ENCODE results near the gene SUCLA2. TPM values are rescaled to one million over a fixed set of nuclear protein-coding genes. Genes with fewer than 3 reads are reported as not detected.
A peak's percentile ranks its signal among the peaks of the same experiment; 100 is the strongest.

SUCLA2 gene
- total and polyA plus RNA-seq, 10 of the 15 experiments (the other 5 are each of a cell fraction or from before 2014, with no cell fraction given), result 27.5 to 83.4 (median 42.8) TPM

DNA sequence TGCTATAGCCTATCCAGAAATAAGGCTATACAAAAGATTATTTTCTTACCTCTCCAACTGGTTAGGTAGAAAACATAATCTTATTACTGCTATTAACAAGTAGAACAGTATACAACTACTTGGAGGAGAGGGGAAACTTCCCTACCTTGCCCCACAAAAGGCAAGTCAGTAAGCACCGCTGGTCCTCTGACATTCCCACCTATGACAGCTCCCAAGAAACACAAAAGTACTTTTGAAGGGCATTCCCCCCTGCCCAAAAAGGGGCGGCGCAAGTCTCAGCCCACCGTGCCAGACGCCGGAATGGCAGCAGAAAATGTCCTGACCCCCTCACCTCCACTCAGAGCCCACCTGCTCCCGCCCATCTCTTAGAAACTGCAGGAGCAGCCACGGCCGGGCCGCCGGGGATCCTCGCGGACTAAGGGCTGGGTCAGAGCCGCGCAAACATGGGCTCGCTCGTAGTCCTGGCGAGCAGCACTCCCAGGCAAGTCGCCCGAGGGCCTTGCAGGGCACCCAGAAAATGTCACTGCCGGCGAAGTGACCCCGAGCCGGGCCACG lies 437 bp downstream of the SUCLA2 start:
- RAD21 ChIA-PET (ENCODE audit: unreplicated experiment), result interaction anchor here (1.5 kb wide), 1 partner anchor 36 kb away, joined by 5 read pairs; the partner anchor contains the start of gene NUDT15
- TF ChIP-seq RCOR1 (conservative IDR thresholded peaks at IDR 0.05; ENCODE audit: low read depth, low read length) (no peak), LARP7 (IDR thresholded peaks at IDR 0.05) (0 out of 2 replicates have a peak, but pooled peaks have one; percentile 49), IKZF1 (conservative IDR thresholded peaks at IDR 0.05) (no peak)
- Histone ChIP-seq H2AFZ (ENCODE audit: control insufficient read depth, low read depth, low read length) (peak overlapping the region; percentile 84), H3K4me2 (ENCODE audit: control insufficient read depth, insufficient read depth) (peak overlapping the region; percentile 69), H4K20me1 (ENCODE audit: control insufficient read depth, insufficient read depth) (no peaks in the 10 kb centered on the region), H3K36me3 (ENCODE audit: control insufficient read depth in 2 of 2, insufficient read depth in 2 of 2, low read length in 1 of 2) (no peaks in the 10 kb centered on the region), H3K79me2 (ENCODE audit: control insufficient read depth, insufficient read depth, low read length) (peaks cover 26% of the 10 kb centered on the region), H3K4me1 (ENCODE audit: control insufficient read depth, insufficient read depth, low read length) (no peaks in the 10 kb centered on the region), H3K9ac (ENCODE audit: control insufficient read depth, insufficient read depth, low read length) (peak overlapping the region; percentile 87), H3K27ac (ENCODE audit: control insufficient read depth, insufficient read depth) (peak overlapping the region; percentile 54; the same call in 1 of the 2 replicates), H3K27me3 (replicated peaks in 1 of 2; ENCODE audit: control insufficient read depth in 2 of 2, insufficient read depth in 2 of 2, low read length in 1 of 2) (no peaks in the 10 kb centered on the region), H3K9me3 (replicated peaks; ENCODE audit: control insufficient read depth, insufficient read depth, low read length) (no peaks in the 10 kb centered on the region), H3K4me3 (peak overlapping the region; percentile 82)
- in situ Hi-C loops (cut with MboI), result no loop called here
- FAIRE-seq (no peak), DNase-seq (ENCODE audit: low read depth, low spot score) (no peak), ATAC-seq (peak; percentile 54)
- CTCF ChIA-PET, result interaction anchor here (0.7 to 2.3 kb wide), 2 partner anchors 11 to 38 kb away, joined by 3 to 20 read pairs; partner anchors contain the start of gene NUDT15
- 1% methylated on average over 25 of the region's 25 CpGs for WGBS (ENCODE audit: insufficient coverage, insufficient replicate concordance, low lambda C conversion rate, missing lambda C conversion rate)
- SMC1A ChIA-PET (ENCODE audit: uncharacterized antibody, unreplicated experiment), result interaction anchor here (0.6 to 1.3 kb wide), 2 partner anchors 86 to 95 kb away, joined by 3 to 4 read pairs; no protein-coding TSS in a partner anchor
- POLR2A ChIA-PET, result interaction anchor here (1.0 to 1.2 kb wide), 2 partner anchors 18 to 37 kb away, joined by 3 read pairs; partner anchors contain the start of gene NUDT15
- BruUV-seq (replicated peaks), result TSS peak; percentile 58
- intact Hi-C loops (cut with micrococcal nuclease; ENCODE audit: unreplicated experiment), result loop anchor here (1.0 kb wide), 1 partner anchor 38 kb away; no protein-coding TSS in a partner anchor

DNA sequence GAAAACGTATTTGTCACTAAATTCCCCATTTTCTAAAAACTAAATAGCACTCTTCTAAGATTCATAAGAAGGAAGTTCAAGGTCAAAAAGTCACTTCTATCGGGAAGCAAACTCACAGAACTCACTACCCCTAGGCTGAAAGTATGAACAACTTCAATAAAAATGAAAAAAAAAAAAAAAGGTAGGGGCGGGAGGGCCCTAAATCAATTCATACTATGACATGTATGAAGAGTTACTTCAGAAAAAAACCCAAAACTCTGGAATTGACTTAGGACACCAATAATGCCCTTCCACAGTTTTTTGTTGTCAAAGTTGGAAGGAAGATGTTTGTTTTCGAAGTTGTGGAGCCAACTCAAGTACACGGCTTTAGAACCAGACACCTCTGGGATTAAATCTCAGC lies 1.1 kb downstream of the SUCLA2 start:
- Histone ChIP-seq H3K4me3 (peak overlapping the region; percentile 82), H3K27ac (ENCODE audit: control insufficient read depth, insufficient read depth) (no peak overlapping the region), H3K4me2 (ENCODE audit: control insufficient read depth, insufficient read depth) (peak overlapping the region; percentile 69), H3K9ac (ENCODE audit: control insufficient read depth, insufficient read depth, low read length) (no peak overlapping the region; the same call in 1 of the 2 replicates), H4K20me1 (ENCODE audit: control insufficient read depth, insufficient read depth) (no peaks in the 10 kb centered on the region), H3K4me1 (ENCODE audit: control insufficient read depth, insufficient read depth, low read length) (no peaks in the 10 kb centered on the region), H3K9me3 (replicated peaks; ENCODE audit: control insufficient read depth, insufficient read depth, low read length) (no peaks in the 10 kb centered on the region), H3K36me3 (ENCODE audit: control insufficient read depth in 2 of 2, insufficient read depth in 2 of 2, low read length in 1 of 2) (no peaks in the 10 kb centered on the region), H3K79me2 (ENCODE audit: control insufficient read depth, insufficient read depth, low read length) (peaks cover 26% of the 10 kb centered on the region), H3K27me3 (replicated peaks in 1 of 2; ENCODE audit: control insufficient read depth in 2 of 2, insufficient read depth in 2 of 2, low read length in 1 of 2) (no peaks in the 10 kb centered on the region), H2AFZ (ENCODE audit: control insufficient read depth, low read depth, low read length) (no peak overlapping the region)
- ChIA-PET CTCF (interaction anchor here (0.6 to 2.3 kb wide), 3 partner anchors 10 to 583 kb away, joined by 3 to 20 read pairs (median 4); partner anchors contain the start of gene NUDT15), POLR2A (no interaction called here), RAD21 (ENCODE audit: unreplicated experiment) (interaction anchor here (1.5 kb wide), 1 partner anchor 37 kb away, joined by 5 read pairs; the partner anchor contains the start of gene NUDT15), SMC1A (ENCODE audit: uncharacterized antibody, unreplicated experiment) (no interaction called here)
- no peak for ATAC-seq
- no peak for DNase-seq (ENCODE audit: low read depth, low spot score)
- WGBS (ENCODE audit: insufficient coverage, insufficient replicate concordance, low lambda C conversion rate, missing lambda C conversion rate), result 87% methylated on average over 5 of the region's 5 CpGs
- TF ChIP-seq, protein P1, sequence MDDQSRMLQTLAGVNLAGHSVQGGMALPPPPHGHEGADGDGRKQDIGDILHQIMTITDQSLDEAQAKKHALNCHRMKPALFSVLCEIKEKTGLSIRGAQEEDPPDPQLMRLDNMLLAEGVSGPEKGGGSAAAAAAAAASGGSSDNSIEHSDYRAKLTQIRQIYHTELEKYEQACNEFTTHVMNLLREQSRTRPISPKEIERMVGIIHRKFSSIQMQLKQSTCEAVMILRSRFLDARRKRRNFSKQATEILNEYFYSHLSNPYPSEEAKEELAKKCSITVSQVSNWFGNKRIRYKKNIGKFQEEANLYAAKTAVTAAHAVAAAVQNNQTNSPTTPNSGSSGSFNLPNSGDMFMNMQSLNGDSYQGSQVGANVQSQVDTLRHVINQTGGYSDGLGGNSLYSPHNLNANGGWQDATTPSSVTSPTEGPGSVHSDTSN (IDR thresholded peaks at IDR 0.05; ENCODE audit: insufficient replicate concordance, low read depth, low read length), result no peak
- BruUV-seq (replicated peaks), result no TSS peak
- intact Hi-C loops (cut with micrococcal nuclease; ENCODE audit: unreplicated experiment) (no loop called here), in situ Hi-C loops (cut with MboI) (no loop called here)
- FAIRE-seq, result no peak

Data from GM12878 (cell line).